Measurements from ENCODE around the gene PTPRO. TPM values are rescaled to one million over a fixed set of nuclear protein-coding genes. Genes with fewer than 3 reads are reported as not detected.

The PTPRO gene
- total RNA-seq, 2 experiments from 2014 or later = 0.14 to 0.15 TPM

Other genes with a start within 250 kb of the PTPRO start
- gene RERG, start 101.1 kb upstream of the PTPRO start, total RNA-seq = not detected

Data from activated CD4-positive, alpha-beta memory T cell treated with anti-CD3 and anti-CD28 coated beads for 36 hours (primary cell).